Mucosa of rectum (tissue), 2 donors: ENCODE results near the gene RPS6KA5.
A peak's percentile ranks its signal among the peaks of the same experiment; 100 is the strongest.

Experiments
- H3K27ac ChIP-seq, 2 donors: one replicate each; pipeline ENCODE4 v1.7.0; 2013; ENCODE audit warnings: inconsistent platforms in 2 of 2, low read depth in 2 of 2, low read length in 2 of 2
- H3K27me3 ChIP-seq, 2 donors: one replicate each; pipeline ENCODE4 v1.7.0; 2013; ENCODE audit warnings: low read length in 2 of 2; ENCODE audit not compliant: control insufficient read depth in 2 of 2, insufficient read depth in 2 of 2
- H3K36me3 ChIP-seq, 2 donors: one replicate each; pipeline ENCODE4 v1.7.0; 2013; ENCODE audit warnings: low read length in 2 of 2; ENCODE audit not compliant: control insufficient read depth in 2 of 2, insufficient read depth in 2 of 2
- H3K4me1 ChIP-seq, 2 donors: one replicate each; pipeline ENCODE4 v1.7.0; 2013; ENCODE audit warnings: low read length in 2 of 2, mild to moderate bottlenecking in 1 of 2; ENCODE audit not compliant: control insufficient read depth in 2 of 2, insufficient read depth in 2 of 2
- H3K4me3 ChIP-seq, 2 donors: one replicate each; pipeline ENCODE4 v1.7.0; 2013; ENCODE audit warnings: low read length in 2 of 2
- H3K9ac ChIP-seq, 2 donors: one replicate each; pipeline ENCODE4 v1.7.0; 2013; ENCODE audit warnings: low read length in 2 of 2, low read depth in 1 of 2, mild to moderate bottlenecking in 1 of 2
- H3K9me3 ChIP-seq, 2 donors: one replicate each; pipeline ENCODE4 v1.7.0; 2013; ENCODE audit warnings: low read length in 2 of 2; ENCODE audit not compliant: control insufficient read depth in 2 of 2
- donor health status: healthy.
- donor health status: Normal muscosa, but diverticular disease.

RPS6KA5 gene

GRCh38 chr14:91068642-91069041, 8.2 kb upstream of the RPS6KA5 start:
- Histone ChIP-seq H3K4me3 (no peak overlapping the region), H3K9me3 (no peaks in the 10 kb centered on the region), H3K27me3 (no peaks in the 10 kb centered on the region), H3K4me1 (no peaks in the 10 kb centered on the region), H3K9ac (no peak overlapping the region), H3K36me3 (no peaks in the 10 kb centered on the region), H3K27ac (no peak overlapping the region)

- no peak overlapping the region for H3K4me3 ChIP-seq
- no peak overlapping the region for H3K9ac ChIP-seq
- peaks cover 0 to 5% of the 10 kb centered on the region in 2 donors for H3K4me1 ChIP-seq
- H3K27me3 ChIP-seq: no peaks in the 10 kb centered on the region
- no peaks in the 10 kb centered on the region for H3K9me3 ChIP-seq
- no peak overlapping the region for H3K27ac ChIP-seq
- no peaks in the 10 kb centered on the region for H3K36me3 ChIP-seq
Observed at GRCh38 chr14:91067186-91067585, 6.7 kb upstream of the RPS6KA5 start.

- H3K27me3 ChIP-seq: no peaks in the 10 kb centered on the region
Observed at GRCh38 chr14:91065266-91065665, 4.8 kb upstream of the RPS6KA5 start.

GRCh38 chr14:91063119-91063518, 2.7 kb upstream of the RPS6KA5 start:
- Histone ChIP-seq H3K9ac (no peak overlapping the region), H3K36me3 (no peaks in the 10 kb centered on the region), H3K4me1 (peaks cover 5 to 7% of the 10 kb centered on the region in 2 donors), H3K4me3 (no peak overlapping the region), H3K27ac (peak overlapping the region in 1 of 2 donors; percentile 57), H3K9me3 (no peaks in the 10 kb centered on the region), H3K27me3 (no peaks in the 10 kb centered on the region)

More at GRCh38 chr14:91065266-91065665, 4.8 kb upstream of the RPS6KA5 start:
- Histone ChIP-seq H3K4me3 (no peak overlapping the region), H3K9me3 (no peaks in the 10 kb centered on the region), H3K27ac (no peak overlapping the region), H3K4me1 (peaks cover 5 to 7% of the 10 kb centered on the region in 2 donors), H3K36me3 (no peaks in the 10 kb centered on the region), H3K9ac (no peak overlapping the region)

GRCh38 chr14:91062600-91062999, 2.2 kb upstream of the RPS6KA5 start:
- Histone ChIP-seq H3K27ac (peak overlapping the region in 1 of 2 donors; percentile 57), H3K4me3 (no peak overlapping the region), H3K27me3 (no peaks in the 10 kb centered on the region), H3K36me3 (no peaks in the 10 kb centered on the region), H3K9me3 (no peaks in the 10 kb centered on the region), H3K4me1 (peaks cover 5 to 7% of the 10 kb centered on the region in 2 donors), H3K9ac (no peak overlapping the region)

- H3K27me3 ChIP-seq: no peaks in the 10 kb centered on the region
- peak overlapping the region; percentile 82 to 84 for H3K4me3 ChIP-seq
- peaks cover 5 to 7% of the 10 kb centered on the region in 2 donors for H3K4me1 ChIP-seq
- H3K9me3 ChIP-seq: no peaks in the 10 kb centered on the region
- H3K36me3 ChIP-seq: no peaks in the 10 kb centered on the region
- H3K9ac ChIP-seq: peak overlapping the region; percentile 48 to 74
- H3K27ac ChIP-seq: peak overlapping the region; percentile 71 to 75
Observed at GRCh38 chr14:91061056-91061887, 831 bp upstream of the RPS6KA5 start.

GRCh38 chr14:91059576-91060350, 678 bp downstream of the RPS6KA5 start:
- Histone ChIP-seq H3K4me1 (peaks cover 5 to 11% of the 10 kb centered on the region in 2 donors), H3K9ac (peak overlapping the region; percentile 83 to 87), H3K36me3 (no peaks in the 10 kb centered on the region), H3K4me3 (peak overlapping the region; percentile 80 to 83), H3K9me3 (no peaks in the 10 kb centered on the region), H3K27me3 (no peaks in the 10 kb centered on the region), H3K27ac (peak overlapping the region; percentile 93 to 95)

- no peaks in the 10 kb centered on the region for H3K9me3 ChIP-seq
- H3K27me3 ChIP-seq: no peaks in the 10 kb centered on the region
- no peak overlapping the region for H3K4me3 ChIP-seq
- no peak overlapping the region for H3K27ac ChIP-seq
- peaks cover under 1 to 11% of the 10 kb centered on the region in 2 donors for H3K4me1 ChIP-seq
- no peaks in the 10 kb centered on the region for H3K36me3 ChIP-seq
- no peak overlapping the region for H3K9ac ChIP-seq
Observed at GRCh38 chr14:91058042-91058581, 2.3 kb downstream of the RPS6KA5 start.

- Histone ChIP-seq H3K27ac (no peak overlapping the region), H3K36me3 (no peaks in the 10 kb centered on the region), H3K4me3 (no peak overlapping the region), H3K4me1 (peaks cover 0 to 9% of the 10 kb centered on the region in 2 donors), H3K9ac (no peak overlapping the region), H3K9me3 (no peaks in the 10 kb centered on the region), H3K27me3 (no peaks in the 10 kb centered on the region)
Observed at GRCh38 chr14:91056361-91056760, 4.1 kb downstream of the RPS6KA5 start.

- Histone ChIP-seq H3K27me3 (no peaks in the 10 kb centered on the region), H3K4me1 (peaks cover 0 to 4% of the 10 kb centered on the region in 2 donors), H3K4me3 (no peak overlapping the region), H3K9me3 (no peaks in the 10 kb centered on the region), H3K27ac (no peak overlapping the region), H3K9ac (no peak overlapping the region), H3K36me3 (no peaks in the 10 kb centered on the region)
Observed at GRCh38 chr14:91055016-91055415, 5.4 kb downstream of the RPS6KA5 start.
